ENCODE data around the gene ZNF784.

GRCh38 chr19:55614711-55615542, 9.4 kb downstream of the ZNF784 start:
- no peak for TF ChIP-seq USF2 (IDR thresholded peaks at IDR 0.05; ENCODE audit: low read length)
- TF ChIP-seq YY1 (IDR thresholded peaks at IDR 0.05; ENCODE audit: low read depth, low read length), result no peak
- no peak for TF ChIP-seq BCL11A (IDR thresholded peaks at IDR 0.05; ENCODE audit: low read depth in 2 of 2, low read length in 2 of 2)
- no peak for TF ChIP-seq RNF2 (IDR thresholded peaks at IDR 0.05; ENCODE audit: borderline replicate concordance, low read depth, low read length, missing control alignments, poor library complexity, severe bottlenecking)
- TF ChIP-seq CTCF (IDR thresholded peaks at IDR 0.05; ENCODE audit: control extremely low read depth in 1 of 3, insufficient read depth in 1 of 3, low read depth in 1 of 3, low read length in 3 of 3), result no peak
- no peak for TF ChIP-seq POLR2AphosphoS5 (IDR thresholded peaks at IDR 0.05; ENCODE audit: low read depth, low read length)
- TF ChIP-seq POLR2A (IDR thresholded peaks at IDR 0.05; ENCODE audit: control extremely low read depth in 1 of 2, low read depth in 2 of 2, low read length in 2 of 2), result no peak
- no peak for TF ChIP-seq RAD21 (IDR thresholded peaks at IDR 0.05 in 1 of 2, conservative IDR thresholded peaks at IDR 0.05 in 1 of 2; ENCODE audit: low read depth in 2 of 2, low read length in 2 of 2)
- no peak for TF ChIP-seq RFX5 (IDR thresholded peaks at IDR 0.05; ENCODE audit: borderline replicate concordance, low read depth, low read length)
- no peak for TF ChIP-seq EP300 (IDR thresholded peaks at IDR 0.05; ENCODE audit: borderline replicate concordance in 1 of 2, low read depth in 2 of 2, low read length in 2 of 2)
- no peak for TF ChIP-seq SIN3A (conservative IDR thresholded peaks at IDR 0.05 in 1 of 2, IDR thresholded peaks at IDR 0.05 in 1 of 2; ENCODE audit: low read depth in 1 of 2, low read length in 2 of 2)
- no peak for TF ChIP-seq SIRT6 (IDR thresholded peaks at IDR 0.05; ENCODE audit: low read length)
